ENCODE data around the gene LPP. TPM values are rescaled to one million over a fixed set of nuclear protein-coding genes. Genes with fewer than 3 reads are reported as not detected.
A peak's percentile ranks its signal among the peaks of the same experiment; 100 is the strongest.

The LPP gene
- polyA plus RNA-seq, 2 of the 4 experiments (the other 2 are of a cell fraction): 11.0 to 30.8 TPM

DNA sequence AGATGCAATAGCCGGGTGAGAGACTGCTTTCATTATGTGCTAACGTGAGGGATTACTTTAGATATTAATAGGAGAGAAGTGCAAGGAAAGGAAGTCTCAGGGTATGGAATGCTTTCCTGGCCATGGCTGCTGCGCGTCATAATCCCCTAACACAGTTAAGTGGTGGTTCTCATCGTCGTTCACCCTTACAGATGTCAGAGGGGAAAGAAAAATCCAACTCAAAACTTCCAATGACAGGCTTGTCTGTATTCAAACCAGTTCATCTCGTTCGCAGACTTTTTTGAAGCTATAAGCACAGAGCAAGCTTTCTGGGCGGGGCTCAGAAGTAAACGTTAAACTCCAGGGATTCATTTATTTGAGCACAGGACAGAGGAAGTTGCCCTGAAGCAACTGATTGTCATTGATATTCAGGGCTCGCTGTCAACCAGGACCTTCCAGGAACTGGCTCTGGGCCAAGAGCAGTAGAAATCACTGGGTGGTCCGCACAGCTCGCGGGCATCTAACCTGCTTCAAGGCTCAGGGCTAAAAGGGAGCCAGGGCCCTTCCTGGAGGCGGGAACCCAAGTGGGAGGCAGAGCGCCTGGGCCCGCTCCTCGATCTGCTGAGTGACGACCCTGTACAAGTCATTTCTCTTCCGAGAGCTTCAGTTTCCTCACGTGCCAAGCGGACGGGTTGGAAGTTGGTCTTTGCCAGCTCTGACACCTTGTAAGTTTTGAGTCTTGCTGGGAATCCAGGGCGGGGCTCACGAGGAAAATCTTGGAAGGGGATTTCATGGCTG, 1.1 kb upstream of the LPP start:
- DNase-seq (ENCODE audit: low read depth in 1 of 2, low spot score in 1 of 2): peak; percentile 16 to 63
- ChIA-PET CTCF (interaction anchor here (0.7 to 1.9 kb wide), 3 partner anchors 148 to 412 kb away, joined by 3 to 5 read pairs (median 4); no protein-coding TSS in a partner anchor), POLR2A (interaction anchor here (0.6 to 2.0 kb wide), 10 partner anchors 12 to 414 kb away, joined by 3 to 24 read pairs (median 4); partner anchors contain the start of gene BCL6)
- H3K9me3 ChIP-seq: no peaks in the 10 kb centered on the region
- H3K4me3 ChIP-seq: peak overlapping the region; percentile 59
- H3K4me2 ChIP-seq: peak overlapping the region; percentile 91
- ATAC-seq: peak; percentile 16 to 21; a peak in 3 of 6 replicates
- H3K27ac ChIP-seq: peak overlapping the region; percentile 98 to 99
- FAIRE-seq: no peak
- TF ChIP-seq TFCP2L1 (CRISPR knock-in tag; IDR thresholded peaks at IDR 0.05): peak; percentile 64; the same call in 1 of the 2 replicates
- TF ChIP-seq NFE2L2 (conservative IDR thresholded peaks at IDR 0.05; ENCODE audit: low read length): no peak
- peak; percentile 11; the same call in 1 of the 2 replicates for TF ChIP-seq BHLHE40 (IDR thresholded peaks at IDR 0.05; ENCODE audit: low read depth, low read length)
- no peak for TF ChIP-seq HEYL (CRISPR knock-in tag; IDR thresholded peaks at IDR 0.05)
- TF ChIP-seq, protein P1, sequence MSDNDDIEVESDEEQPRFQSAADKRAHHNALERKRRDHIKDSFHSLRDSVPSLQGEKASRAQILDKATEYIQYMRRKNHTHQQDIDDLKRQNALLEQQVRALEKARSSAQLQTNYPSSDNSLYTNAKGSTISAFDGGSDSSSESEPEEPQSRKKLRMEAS (IDR thresholded peaks at IDR 0.05): peak; percentile 3; the same call in 1 of the 2 replicates
- no peak for TF ChIP-seq RARB (CRISPR knock-in tag; IDR thresholded peaks at IDR 0.05)
- no peak for TF ChIP-seq SREBF2 (IDR thresholded peaks at IDR 0.05)
- TF ChIP-seq ZC3H11A (IDR thresholded peaks at IDR 0.05): no peak
- H3K4me1 ChIP-seq: peaks cover 48% of the 10 kb centered on the region
- 26% methylated on average over 20 of the region's 25 CpGs for whole genome bisulfite sequencing (ENCODE audit: missing lambda C conversion rate)

DNA sequence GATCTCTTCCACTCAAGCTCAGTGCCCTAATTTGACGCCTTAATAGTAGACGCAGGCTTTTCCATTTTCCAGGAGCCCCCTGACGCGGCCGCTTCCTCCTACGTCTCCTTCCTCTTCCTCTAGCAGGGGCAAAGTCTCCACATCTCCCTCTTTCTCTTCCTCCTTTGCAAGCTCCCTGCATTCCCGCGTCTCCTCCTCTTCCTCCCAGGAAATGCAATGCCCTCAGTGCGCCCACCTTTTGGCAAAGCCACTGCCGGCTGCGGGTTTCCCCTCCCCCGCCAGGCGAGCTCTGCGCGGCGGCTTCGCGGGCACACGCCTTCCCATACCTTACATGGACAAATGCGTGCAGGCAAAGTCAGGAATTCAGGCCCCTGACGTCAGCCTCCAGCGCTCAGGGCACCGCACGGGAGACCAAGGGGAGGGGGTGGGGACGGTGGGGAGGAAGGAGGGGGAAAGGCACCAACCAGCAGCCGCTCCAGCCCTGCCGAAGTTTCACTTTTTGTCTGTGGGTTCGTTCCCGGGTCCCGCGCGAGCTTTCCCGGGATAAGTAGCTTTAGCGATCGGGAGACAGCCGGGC, 432 bp upstream of the LPP start:
- Histone ChIP-seq H3K4me2 (peak overlapping the region; percentile 91), H3K4me3 (peak overlapping the region; percentile 59), H3K9me3 (no peaks in the 10 kb centered on the region), H3K27ac (peak overlapping the region; percentile 98 to 99), H3K4me1 (peaks cover 52% of the 10 kb centered on the region)
- ChIA-PET POLR2A (interaction anchor here (0.6 to 2.0 kb wide), 10 partner anchors 12 to 415 kb away, joined by 3 to 24 read pairs (median 4); partner anchors contain the start of gene BCL6), CTCF (interaction anchor here (0.7 to 1.9 kb wide), 3 partner anchors 148 to 413 kb away, joined by 3 to 5 read pairs (median 4); no protein-coding TSS in a partner anchor)
- DNase-seq (ENCODE audit: low read depth in 1 of 2, low spot score in 1 of 2): peak; percentile 84 to 91
- FAIRE-seq: no peak
- ATAC-seq: peak; percentile 85 to 92
- 1% methylated on average over 17 of the region's 36 CpGs for WGBS (ENCODE audit: missing lambda C conversion rate)
- TF ChIP-seq POLR2AphosphoS2 (conservative IDR thresholded peaks at IDR 0.05; ENCODE audit: low read length) (no peak), ZC3H11A (IDR thresholded peaks at IDR 0.05) (no peak), RARB (CRISPR knock-in tag; IDR thresholded peaks at IDR 0.05) (no peak), RAD21 (conservative IDR thresholded peaks at IDR 0.05 in 1 of 2, IDR thresholded peaks at IDR 0.05 in 1 of 2) (peak in 1 of 2 experiments; percentile 34; a peak in 2 of 5 replicates), CHD2 (IDR thresholded peaks at IDR 0.05; ENCODE audit: low read length, partially characterized antibody) (no peak), FOSL2 (IDR thresholded peaks at IDR 0.05) (no peak), FOSL2 (CRISPR knock-in tag; IDR thresholded peaks at IDR 0.05) (no peak), ZNF302 (CRISPR knock-in tag; IDR thresholded peaks at IDR 0.05) (no peak), CBX2 (IDR thresholded peaks at IDR 0.05; ENCODE audit: borderline replicate concordance, low read depth) (no peak), NFE2L2 (conservative IDR thresholded peaks at IDR 0.05; ENCODE audit: low read length) (no peak), HOXB5 (CRISPR knock-in tag; IDR thresholded peaks at IDR 0.05) (no peak), RCOR1 (IDR thresholded peaks at IDR 0.05; ENCODE audit: low read depth, low read length) (no peak), KDM1A (IDR thresholded peaks at IDR 0.05; ENCODE audit: low read depth) (no peak), CEBPB (IDR thresholded peaks at IDR 0.05) (no peak), POLR2A (IDR thresholded peaks at IDR 0.05; ENCODE audit: low read length) (peak; percentile 24), NPAS2 (CRISPR knock-in tag; IDR thresholded peaks at IDR 0.05; ENCODE audit: borderline replicate concordance) (no peak), JUN (IDR thresholded peaks at IDR 0.05) (peak in 1 of 2 experiments; percentile 60; a peak in 1 of 5 replicates), HOXB13 (CRISPR knock-in tag; IDR thresholded peaks at IDR 0.05; ENCODE audit: low read depth) (no peak), HOXA7 (CRISPR knock-in tag; IDR thresholded peaks at IDR 0.05) (no peak), TP53 (CRISPR knock-in tag; IDR thresholded peaks at IDR 0.05) (peak; percentile 23; the same call in 1 of the 2 replicates)
- TF ChIP-seq, protein P2, sequence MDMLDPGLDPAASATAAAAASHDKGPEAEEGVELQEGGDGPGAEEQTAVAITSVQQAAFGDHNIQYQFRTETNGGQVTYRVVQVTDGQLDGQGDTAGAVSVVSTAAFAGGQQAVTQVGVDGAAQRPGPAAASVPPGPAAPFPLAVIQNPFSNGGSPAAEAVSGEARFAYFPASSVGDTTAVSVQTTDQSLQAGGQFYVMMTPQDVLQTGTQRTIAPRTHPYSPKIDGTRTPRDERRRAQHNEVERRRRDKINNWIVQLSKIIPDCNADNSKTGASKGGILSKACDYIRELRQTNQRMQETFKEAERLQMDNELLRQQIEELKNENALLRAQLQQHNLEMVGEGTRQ (IDR thresholded peaks at IDR 0.05): no peak
- TF ChIP-seq, protein P3, sequence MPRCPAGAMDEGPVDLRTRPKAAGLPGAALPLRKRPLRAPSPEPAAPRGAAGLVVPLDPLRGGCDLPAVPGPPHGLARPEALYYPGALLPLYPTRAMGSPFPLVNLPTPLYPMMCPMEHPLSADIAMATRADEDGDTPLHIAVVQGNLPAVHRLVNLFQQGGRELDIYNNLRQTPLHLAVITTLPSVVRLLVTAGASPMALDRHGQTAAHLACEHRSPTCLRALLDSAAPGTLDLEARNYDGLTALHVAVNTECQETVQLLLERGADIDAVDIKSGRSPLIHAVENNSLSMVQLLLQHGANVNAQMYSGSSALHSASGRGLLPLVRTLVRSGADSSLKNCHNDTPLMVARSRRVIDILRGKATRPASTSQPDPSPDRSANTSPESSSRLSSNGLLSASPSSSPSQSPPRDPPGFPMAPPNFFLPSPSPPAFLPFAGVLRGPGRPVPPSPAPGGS (IDR thresholded peaks at IDR 0.05): 0 out of 3 replicates have a peak, but pooled peaks have one; percentile 68
- TF ChIP-seq, protein P4, sequence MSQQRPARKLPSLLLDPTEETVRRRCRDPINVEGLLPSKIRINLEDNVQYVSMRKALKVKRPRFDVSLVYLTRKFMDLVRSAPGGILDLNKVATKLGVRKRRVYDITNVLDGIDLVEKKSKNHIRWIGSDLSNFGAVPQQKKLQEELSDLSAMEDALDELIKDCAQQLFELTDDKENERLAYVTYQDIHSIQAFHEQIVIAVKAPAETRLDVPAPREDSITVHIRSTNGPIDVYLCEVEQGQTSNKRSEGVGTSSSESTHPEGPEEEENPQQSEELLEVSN (IDR thresholded peaks at IDR 0.05; ENCODE audit: borderline replicate concordance, low read depth): no peak; the same call in none of the 2 replicates
- TF ChIP-seq, protein P1 (IDR thresholded peaks at IDR 0.05): peak; percentile 72
- TF ChIP-seq, protein P5, sequence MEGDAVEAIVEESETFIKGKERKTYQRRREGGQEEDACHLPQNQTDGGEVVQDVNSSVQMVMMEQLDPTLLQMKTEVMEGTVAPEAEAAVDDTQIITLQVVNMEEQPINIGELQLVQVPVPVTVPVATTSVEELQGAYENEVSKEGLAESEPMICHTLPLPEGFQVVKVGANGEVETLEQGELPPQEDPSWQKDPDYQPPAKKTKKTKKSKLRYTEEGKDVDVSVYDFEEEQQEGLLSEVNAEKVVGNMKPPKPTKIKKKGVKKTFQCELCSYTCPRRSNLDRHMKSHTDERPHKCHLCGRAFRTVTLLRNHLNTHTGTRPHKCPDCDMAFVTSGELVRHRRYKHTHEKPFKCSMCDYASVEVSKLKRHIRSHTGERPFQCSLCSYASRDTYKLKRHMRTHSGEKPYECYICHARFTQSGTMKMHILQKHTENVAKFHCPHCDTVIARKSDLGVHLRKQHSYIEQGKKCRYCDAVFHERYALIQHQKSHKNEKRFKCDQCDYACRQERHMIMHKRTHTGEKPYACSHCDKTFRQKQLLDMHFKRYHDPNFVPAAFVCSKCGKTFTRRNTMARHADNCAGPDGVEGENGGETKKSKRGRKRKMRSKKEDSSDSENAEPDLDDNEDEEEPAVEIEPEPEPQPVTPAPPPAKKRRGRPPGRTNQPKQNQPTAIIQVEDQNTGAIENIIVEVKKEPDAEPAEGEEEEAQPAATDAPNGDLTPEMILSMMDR (IDR thresholded peaks at IDR 0.05): no peak
- TF ChIP-seq, protein P6, sequence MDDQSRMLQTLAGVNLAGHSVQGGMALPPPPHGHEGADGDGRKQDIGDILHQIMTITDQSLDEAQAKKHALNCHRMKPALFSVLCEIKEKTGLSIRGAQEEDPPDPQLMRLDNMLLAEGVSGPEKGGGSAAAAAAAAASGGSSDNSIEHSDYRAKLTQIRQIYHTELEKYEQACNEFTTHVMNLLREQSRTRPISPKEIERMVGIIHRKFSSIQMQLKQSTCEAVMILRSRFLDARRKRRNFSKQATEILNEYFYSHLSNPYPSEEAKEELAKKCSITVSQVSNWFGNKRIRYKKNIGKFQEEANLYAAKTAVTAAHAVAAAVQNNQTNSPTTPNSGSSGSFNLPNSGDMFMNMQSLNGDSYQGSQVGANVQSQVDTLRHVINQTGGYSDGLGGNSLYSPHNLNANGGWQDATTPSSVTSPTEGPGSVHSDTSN (IDR thresholded peaks at IDR 0.05): no peak
